H9 (cell line): ENCODE measurements around the gene CGGBP1. TPM values are rescaled to one million over a fixed set of nuclear protein-coding genes. Genes with fewer than 3 reads are reported as not detected.

Experiments used
- DNase-seq: peaks from one replicate; pipeline ENCODE4 v3.0.0-alpha.2; 2017
- H2AFZ ChIP-seq: one replicate; pipeline ENCODE4 v1.6.1; 2013; ENCODE audit warnings: mild to moderate bottlenecking, low read length, control low read depth, moderate library complexity
- H2AK5ac ChIP-seq: 2 replicates; pipeline ENCODE4 v1.6.1; 2013; ENCODE audit warnings: low read length, control low read depth, mixed read lengths; ENCODE audit not compliant: insufficient read length
- H2BK120ac ChIP-seq: one replicate; pipeline ENCODE4 v1.6.1; 2013; ENCODE audit warnings: low read depth, mild to moderate bottlenecking, low read length, control low read depth, inconsistent platforms; ENCODE audit not compliant: poor library complexity, severe bottlenecking
- H2BK12ac ChIP-seq: 2 replicates; pipeline ENCODE4 v1.6.1; 2013; ENCODE audit warnings: low read length, control low read depth, mixed read lengths, low read depth; ENCODE audit not compliant: insufficient read length
- H2BK15ac ChIP-seq: 2 replicates; pipeline ENCODE4 v1.6.1; 2013; ENCODE audit warnings: low read depth, low read length, control low read depth
- H2BK20ac ChIP-seq: one replicate; pipeline ENCODE4 v1.6.1; 2013; ENCODE audit warnings: low read depth, mild to moderate bottlenecking, low read length, control low read depth, inconsistent platforms; ENCODE audit not compliant: poor library complexity, severe bottlenecking
- H2BK5ac ChIP-seq: 2 replicates; pipeline ENCODE4 v1.6.1; 2013; ENCODE audit warnings: low read length, control low read depth, mixed read lengths; ENCODE audit not compliant: insufficient read length
- H3K14ac ChIP-seq: 2 replicates; pipeline ENCODE4 v1.6.1; 2013; ENCODE audit warnings: low read length, control low read depth; ENCODE audit not compliant: insufficient read depth
- H3K18ac ChIP-seq: 2 replicates; pipeline ENCODE4 v1.6.1; 2013; ENCODE audit warnings: low read depth, mild to moderate bottlenecking, mixed read lengths, low read length, control low read depth; ENCODE audit not compliant: insufficient read length
- H3K23ac ChIP-seq: 2 replicates; pipeline ENCODE4 v1.6.1; 2013; ENCODE audit warnings: low read length, control low read depth, mixed read lengths, low read depth; ENCODE audit not compliant: insufficient read length
- H3K23me2 ChIP-seq: 2 replicates; pipeline ENCODE4 v1.6.1; 2013; ENCODE audit warnings: low read depth, mild to moderate bottlenecking, mixed read lengths, low read length, control low read depth; ENCODE audit not compliant: insufficient read length, poor library complexity, severe bottlenecking
- H3K27ac ChIP-seq: 2 replicates; pipeline ENCODE4 v1.5.1; 2013; ENCODE audit warnings: low read length, control low read depth, mixed read lengths, low read depth; ENCODE audit not compliant: insufficient read length
- H3K27me3 ChIP-seq: 2 replicates; pipeline ENCODE4 v1.6.1; 2013; ENCODE audit warnings: low read length, control low read depth, inconsistent platforms; ENCODE audit not compliant: insufficient read depth
- H3K4ac ChIP-seq: 2 replicates; pipeline ENCODE4 v1.6.1; 2013; ENCODE audit warnings: low read depth, mild to moderate bottlenecking, control low read depth, inconsistent platforms, low read length, moderate library complexity
- H3K4me1 ChIP-seq: 2 replicates; pipeline ENCODE4 v1.6.1; 2013; ENCODE audit warnings: low read length, control low read depth, inconsistent platforms; ENCODE audit not compliant: insufficient read depth
- H3K4me2 ChIP-seq: 2 replicates; pipeline ENCODE4 v1.6.1; 2013; ENCODE audit warnings: low read length, control low read depth, mixed read lengths; ENCODE audit not compliant: insufficient read length, insufficient read depth
- H3K56ac ChIP-seq: 2 replicates; pipeline ENCODE4 v1.6.1; 2013; ENCODE audit warnings: low read depth, mild to moderate bottlenecking, mixed read lengths, low read length, control low read depth; ENCODE audit not compliant: insufficient read length
- H3K79me1 ChIP-seq: 2 replicates; pipeline ENCODE4 v1.6.1; 2013; ENCODE audit warnings: low read depth, mild to moderate bottlenecking, moderate library complexity, low read length, control low read depth, inconsistent platforms; ENCODE audit not compliant: insufficient read depth, poor library complexity, severe bottlenecking
- H3K79me2 ChIP-seq: 2 replicates; pipeline ENCODE4 v1.6.1; 2013; ENCODE audit warnings: low read length, control low read depth, inconsistent platforms; ENCODE audit not compliant: insufficient read depth
- H3K9ac ChIP-seq: 2 replicates; pipeline ENCODE4 v1.6.1; 2013; ENCODE audit warnings: low read length, control low read depth, mixed read lengths; ENCODE audit not compliant: insufficient read length; ENCODE audit errors: extremely low read depth
- H3K9me3 ChIP-seq: one replicate; pipeline ENCODE4 v1.6.1; 2013; ENCODE audit warnings: low read depth, low read length, inconsistent platforms; ENCODE audit not compliant: control insufficient read depth
- H3T11ph ChIP-seq: one replicate; pipeline ENCODE4 v1.6.1; 2013; ENCODE audit warnings: mild to moderate bottlenecking, low read length, control low read depth, inconsistent platforms
- H4K20me1 ChIP-seq: one replicate; pipeline ENCODE4 v1.6.1; 2013; ENCODE audit not compliant: control insufficient read depth, insufficient read length, insufficient read depth
- H4K5ac ChIP-seq: 2 replicates; pipeline ENCODE4 v1.6.1; 2013; ENCODE audit warnings: low read depth, mild to moderate bottlenecking, mixed read lengths, low read length, control low read depth; ENCODE audit not compliant: insufficient read length
- H4K8ac ChIP-seq: replicated peaks from 2 replicates; pipeline ENCODE4 v1.6.1; 2013; ENCODE audit warnings: low read length, control low read depth, mixed read lengths, low read depth; ENCODE audit not compliant: insufficient read length
- H4K91ac ChIP-seq: 2 replicates; pipeline ENCODE4 v1.6.1; 2013; ENCODE audit warnings: low read depth, mild to moderate bottlenecking, moderate library complexity, mixed read lengths, low read length, control low read depth; ENCODE audit not compliant: insufficient read length
- H3K27ac Mint-ChIP-seq, 3 experiments: 2 replicates in 2 of 3; 3 replicates in 1 of 3; pipeline ENCODE4 v1.8.0; 2020 to 2021; ENCODE audit warnings: mixed read lengths in 3 of 3, mild to moderate bottlenecking in 1 of 3, moderate library complexity in 1 of 3
- H3K27me3 Mint-ChIP-seq: 2 replicates; pipeline ENCODE4 v1.8.0; 2021; ENCODE audit warnings: low read depth, mild to moderate bottlenecking, moderate library complexity, mixed read lengths
- H3K36me3 Mint-ChIP-seq, 3 experiments: 2 replicates in 2 of 3; 3 replicates in 1 of 3; pipeline ENCODE4 v1.8.0; 2020 to 2021; ENCODE audit warnings: low read depth in 3 of 3, mixed read lengths in 3 of 3; ENCODE audit not compliant: insufficient read depth in 1 of 3
- H3K4me1 Mint-ChIP-seq, 2 experiments: 2 replicates each; pipeline ENCODE4 v1.8.0; 2020; ENCODE audit warnings: mixed read lengths in 2 of 2
- H3K4me3 Mint-ChIP-seq, 2 experiments: 2 replicates in 1 of 2; 3 replicates in 1 of 2; pipeline ENCODE4 v1.8.0; 2020 to 2021; ENCODE audit warnings: mild to moderate bottlenecking in 2 of 2, mixed read lengths in 2 of 2, moderate library complexity in 1 of 2
- H3K9me3 Mint-ChIP-seq, 2 experiments: 2 replicates in 1 of 2; 3 replicates in 1 of 2; pipeline ENCODE4 v1.8.0; 2020; ENCODE audit warnings: mild to moderate bottlenecking in 2 of 2, mixed read lengths in 2 of 2, moderate library complexity in 1 of 2
- WGBS: extraction: QIAGEN DNeasy Blood & Tissue Kit; methylation state at CpG from one replicate; pipeline ENCODE4 v1.1.7; 2013; ENCODE audit warnings: missing lambda C conversion rate, low lambda C conversion rate, mixed read lengths; ENCODE audit not compliant: insufficient read length; ENCODE audit errors: extremely low coverage; 5-methylcytosine and 5-hydroxymethylcytosine counted together
- total RNA-seq: library from RNA; stranded (reverse); gene quantifications from 2 replicates; pipeline ENCODE4 v1.2.1, GENCODE V29; 2021
- TF ChIP-seq, protein P1 (sequence below): fragments of 200-600 bp; sonication (generic); conservative IDR thresholded peaks from 3 replicates; pipeline ENCODE4 v1.8.0; 2021; ENCODE audit warnings: antibody characterized with exemption, mild to moderate bottlenecking

The CGGBP1 gene
- total RNA-seq, 1 experiment from 2014 or later, result 75.0 TPM

- Histone ChIP-seq H4K91ac (no peak overlapping the region), H4K8ac (no peak overlapping the region), H2AFZ (no peak overlapping the region), H3K4me1 (no peaks in the 10 kb centered on the region), H2BK20ac (no peak overlapping the region), H3K27ac (no peak overlapping the region), H2BK120ac (no peak overlapping the region), H3K9me3 (no peaks in the 10 kb centered on the region), H2BK15ac (no peak overlapping the region), H3K14ac (peak overlapping the region; percentile 39; the same call in 1 of the 2 replicates), H4K20me1 (no peaks in the 10 kb centered on the region), H3T11ph (no peak overlapping the region), H4K5ac (no peak overlapping the region), H3K18ac (no peak overlapping the region), H3K79me1 (no peaks in the 10 kb centered on the region), H2AK5ac (no peak overlapping the region), H3K79me2 (no peaks in the 10 kb centered on the region; the same call in 1 of the 2 replicates), H3K23ac (no peak overlapping the region), H3K4ac (no peak overlapping the region), H2BK12ac (no peak overlapping the region), H3K27me3 (no peaks in the 10 kb centered on the region), H3K9ac (peak overlapping the region; percentile 56), H3K4me2 (peak overlapping the region; percentile 88), H3K56ac (no peak overlapping the region), H3K23me2 (peaks cover 13% of the 10 kb centered on the region), H2BK5ac (no peak overlapping the region)
- peak overlapping the region; percentile 70 to 96 (median 88) for H3K27ac Mint-ChIP-seq
- no CpG with 5 or more reads among the region's 45 CpGs for WGBS
- peaks cover 6 to 28% (median 23%) of the 10 kb centered on the region in 3 experiments; a peak in 5 of 7 replicates for H3K36me3 Mint-ChIP-seq
- peak overlapping the region; percentile 96 to 98 for H3K4me3 Mint-ChIP-seq
- no peak for DNase-seq
- TF ChIP-seq, protein P1, sequence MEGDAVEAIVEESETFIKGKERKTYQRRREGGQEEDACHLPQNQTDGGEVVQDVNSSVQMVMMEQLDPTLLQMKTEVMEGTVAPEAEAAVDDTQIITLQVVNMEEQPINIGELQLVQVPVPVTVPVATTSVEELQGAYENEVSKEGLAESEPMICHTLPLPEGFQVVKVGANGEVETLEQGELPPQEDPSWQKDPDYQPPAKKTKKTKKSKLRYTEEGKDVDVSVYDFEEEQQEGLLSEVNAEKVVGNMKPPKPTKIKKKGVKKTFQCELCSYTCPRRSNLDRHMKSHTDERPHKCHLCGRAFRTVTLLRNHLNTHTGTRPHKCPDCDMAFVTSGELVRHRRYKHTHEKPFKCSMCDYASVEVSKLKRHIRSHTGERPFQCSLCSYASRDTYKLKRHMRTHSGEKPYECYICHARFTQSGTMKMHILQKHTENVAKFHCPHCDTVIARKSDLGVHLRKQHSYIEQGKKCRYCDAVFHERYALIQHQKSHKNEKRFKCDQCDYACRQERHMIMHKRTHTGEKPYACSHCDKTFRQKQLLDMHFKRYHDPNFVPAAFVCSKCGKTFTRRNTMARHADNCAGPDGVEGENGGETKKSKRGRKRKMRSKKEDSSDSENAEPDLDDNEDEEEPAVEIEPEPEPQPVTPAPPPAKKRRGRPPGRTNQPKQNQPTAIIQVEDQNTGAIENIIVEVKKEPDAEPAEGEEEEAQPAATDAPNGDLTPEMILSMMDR, result no peak
- H3K9me3 Mint-ChIP-seq, result peaks cover 0 to 1% of the 10 kb centered on the region in 2 experiments; a peak in 2 of 5 replicates
- peaks cover 20 to 21% of the 10 kb centered on the region in 2 experiments for H3K4me1 Mint-ChIP-seq
- H3K27me3 Mint-ChIP-seq, result no peaks in the 10 kb centered on the region
Measured at GRCh38 chr3:88059380-88060170, 770 bp upstream of the CGGBP1 start.
